HFF-Myc (cell line): Measurements from ENCODE around the gene RAP2B.

Experiments used
- DNase-seq: peaks from one replicate; pipeline ENCODE4 v3.0.0-alpha.2; 2011; ENCODE audit warnings: low read depth; ENCODE audit errors: extremely low read depth
- H3K4me3 ChIP-seq: replicated peaks from 2 replicates; pipeline ENCODE4 v1.5.1; 2011; ENCODE audit warnings: low read depth, mild to moderate bottlenecking, control low read depth, low read length
- CTCF ChIP-seq: IDR thresholded peaks from 2 replicates; pipeline ENCODE4 v1.5.1; 2012; ENCODE audit warnings: mild to moderate bottlenecking, low read depth, low read length, control low read depth; ENCODE audit errors: missing control alignments

The RAP2B gene

GRCh38 chr3:153130312-153130977, 31.6 kb upstream of the RAP2B start:
- DNase-seq: no peak
- TF ChIP-seq CTCF: no peak

GRCh38 chr3:153137626-153138025, 24.4 kb upstream of the RAP2B start:
- no peak for TF ChIP-seq CTCF
- H3K4me3 ChIP-seq: no peak overlapping the region
- no peak for DNase-seq

More at GRCh38 chr3:153130312-153130977, 31.6 kb upstream of the RAP2B start:
- no peak overlapping the region for H3K4me3 ChIP-seq

GRCh38 chr3:153138276-153139210, 23.5 kb upstream of the RAP2B start:
- no peak overlapping the region for H3K4me3 ChIP-seq
- no peak for TF ChIP-seq CTCF
- peak; percentile 84 for DNase-seq

GRCh38 chr3:153142961-153143360, 19.1 kb upstream of the RAP2B start:
- DNase-seq: no peak
- no peak overlapping the region for H3K4me3 ChIP-seq
- no peak for TF ChIP-seq CTCF

- H3K4me3 ChIP-seq: no peak overlapping the region
- no peak for TF ChIP-seq CTCF
- no peak for DNase-seq
Measured at GRCh38 chr3:153144071-153144470, 18.0 kb upstream of the RAP2B start.

- no peak for TF ChIP-seq CTCF
- H3K4me3 ChIP-seq: no peak overlapping the region
- DNase-seq: no peak
Measured at GRCh38 chr3:153144779-153145178, 17.2 kb upstream of the RAP2B start.
